Left renal pelvis (tissue), 4 donors: ENCODE data around the gene PLEKHJ1. TPM values are rescaled to one million over a fixed set of nuclear protein-coding genes. Genes with fewer than 3 reads are reported as not detected.

ENCODE experiments used
- DNase-seq, 4 donors: peaks; one replicate each; pipeline ENCODE4 v3.0.0-alpha.2; 2013; ENCODE audit warnings: low read depth in 4 of 4, low spot score in 3 of 4
- polyA plus RNA-seq, 4 donors: library from polyadenylated mRNA; unstranded; fragments of 120-200 nt; gene quantifications; one replicate each; pipeline ENCODE4 v1.2.1, GENCODE V29; 2013; ENCODE audit not compliant: insufficient read length in 4 of 4

The PLEKHJ1 gene
- polyA plus RNA-seq, 4 donors = 53.6 to 86.5 (median 56.1) TPM

DNA sequence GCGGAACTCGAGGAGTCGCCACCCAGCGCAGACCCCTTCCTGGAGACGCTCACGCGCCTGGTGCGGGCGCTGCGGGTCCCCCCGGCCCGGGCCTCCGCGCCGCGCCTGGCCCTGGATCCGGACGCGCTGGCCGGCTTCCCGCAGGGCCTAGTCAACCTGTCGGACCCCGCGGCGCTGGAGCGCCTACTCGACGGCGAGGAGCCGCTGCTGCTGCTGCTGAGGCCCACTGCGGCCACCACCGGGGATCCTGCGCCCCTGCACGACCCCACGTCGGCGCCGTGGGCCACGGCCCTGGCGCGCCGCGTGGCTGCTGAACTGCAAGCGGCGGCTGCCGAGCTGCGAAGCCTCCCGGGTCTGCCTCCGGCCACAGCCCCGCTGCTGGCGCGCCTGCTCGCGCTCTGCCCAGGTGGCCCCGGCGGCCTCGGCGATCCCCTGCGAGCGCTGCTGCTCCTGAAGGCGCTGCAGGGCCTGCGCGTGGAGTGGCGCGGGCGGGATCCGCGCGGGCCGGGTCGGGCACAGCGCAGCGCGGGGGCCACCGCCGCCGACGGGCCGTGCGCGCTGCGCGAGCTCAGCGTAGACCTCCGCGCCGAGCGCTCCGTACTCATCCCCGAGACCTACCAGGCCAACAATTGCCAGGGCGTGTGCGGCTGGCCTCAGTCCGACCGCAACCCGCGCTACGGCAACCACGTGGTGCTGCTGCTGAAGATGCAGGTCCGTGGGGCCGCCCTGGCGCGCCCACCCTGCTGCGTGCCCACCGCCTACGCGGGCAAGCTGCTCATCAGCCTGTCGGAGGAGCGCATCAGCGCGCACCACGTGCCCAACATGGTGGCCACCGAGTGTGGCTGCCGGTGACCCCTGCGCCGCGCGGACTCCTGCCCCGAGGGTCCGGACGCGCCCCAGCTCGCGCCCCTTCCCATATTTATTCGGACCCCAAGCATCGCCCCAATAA, 15.3 kb upstream of the PLEKHJ1 start:
- DNase-seq = no peak

- DNase-seq = no peak
Observed at GRCh38 chr19:2250766-2251105, 14.6 kb upstream of the PLEKHJ1 start.

DNA sequence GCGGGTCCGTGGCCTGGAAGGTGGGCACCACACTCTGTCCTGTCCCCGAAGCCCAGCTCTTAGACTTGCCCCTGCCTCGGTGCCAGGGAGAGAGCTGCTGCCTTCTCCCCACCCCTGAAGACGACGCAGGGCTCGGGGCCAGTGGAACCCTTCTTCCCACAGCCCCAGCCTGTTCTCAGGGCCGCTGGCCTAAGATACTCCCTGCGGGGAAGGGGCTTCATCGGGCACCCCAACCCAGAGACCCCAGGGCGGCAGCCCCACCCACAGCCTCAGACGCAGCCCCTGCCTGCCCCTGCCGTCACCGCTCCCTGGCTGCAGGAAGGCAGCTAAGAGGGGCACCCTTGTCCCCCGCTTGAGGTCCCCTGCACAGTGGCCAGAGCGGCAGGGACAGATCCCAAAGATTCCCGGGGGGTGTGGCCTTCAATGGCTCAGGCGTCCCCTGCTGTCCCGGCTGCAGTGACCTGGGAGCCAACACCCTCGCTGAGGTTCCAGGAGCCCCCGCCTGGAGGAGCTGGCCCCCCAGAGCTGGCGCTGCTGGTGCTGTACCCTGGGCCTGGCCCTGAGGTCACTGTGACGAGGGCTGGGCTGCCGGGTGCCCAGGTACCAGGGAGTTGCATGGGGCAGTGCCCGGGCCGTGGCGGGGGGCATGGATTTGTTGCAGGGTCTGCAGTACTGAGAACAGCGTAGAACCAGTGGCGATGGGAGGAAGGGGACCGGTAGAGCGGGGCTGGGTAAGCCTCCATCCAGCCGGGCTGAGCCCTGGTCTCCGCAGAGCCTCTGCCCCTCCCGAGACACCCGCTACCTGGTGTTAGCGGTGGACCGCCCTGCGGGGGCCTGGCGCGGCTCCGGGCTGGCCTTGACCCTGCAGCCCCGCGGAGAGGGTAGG, 14.0 kb upstream of the PLEKHJ1 start:
- no peak for DNase-seq

DNA sequence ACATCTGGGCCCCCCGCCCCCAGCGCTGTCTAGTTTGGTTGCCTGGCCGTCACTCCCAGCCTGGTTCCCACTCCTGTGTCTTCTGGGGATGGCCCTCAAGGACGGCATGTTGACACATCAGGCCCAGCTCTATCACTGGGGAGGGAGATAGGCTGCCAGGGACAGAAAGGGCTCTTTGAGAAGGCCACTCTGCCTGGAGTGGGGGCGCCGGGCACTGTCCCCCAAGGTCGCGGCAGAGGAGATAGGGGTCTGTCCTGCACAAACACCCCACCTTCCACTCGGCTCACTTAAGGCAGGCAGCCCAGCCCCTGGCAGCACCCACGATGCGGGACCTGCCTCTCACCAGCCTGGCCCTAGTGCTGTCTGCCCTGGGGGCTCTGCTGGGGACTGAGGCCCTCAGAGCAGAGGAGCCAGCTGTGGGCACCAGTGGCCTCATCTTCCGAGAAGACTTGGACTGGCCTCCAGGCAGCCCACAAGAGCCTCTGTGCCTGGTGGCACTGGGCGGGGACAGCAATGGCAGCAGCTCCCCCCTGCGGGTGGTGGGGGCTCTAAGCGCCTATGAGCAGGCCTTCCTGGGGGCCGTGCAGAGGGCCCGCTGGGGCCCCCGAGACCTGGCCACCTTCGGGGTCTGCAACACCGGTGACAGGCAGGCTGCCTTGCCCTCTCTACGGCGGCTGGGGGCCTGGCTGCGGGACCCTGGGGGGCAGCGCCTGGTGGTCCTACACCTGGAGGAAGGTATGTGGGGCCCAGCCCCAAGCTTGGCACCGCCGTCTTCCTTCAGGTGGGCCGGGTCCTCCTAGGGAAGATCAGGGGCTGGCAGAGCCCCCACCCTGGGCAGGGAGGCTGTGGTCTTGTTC, 13.1 kb upstream of the PLEKHJ1 start, which contains the start of gene AMH:
AMH (plus strand) TSS at position 314 of the 857 bp plus-strand sequence; CDS start at position 324, 10 bp downstream.
- no peak for DNase-seq

- DNase-seq = no peak
Observed at GRCh38 chr19:2248136-2249009, 12.2 kb upstream of the PLEKHJ1 start.

GRCh38 chr19:2247433-2248101, 11.4 kb upstream of the PLEKHJ1 start:
- DNase-seq = no peak

GRCh38 chr19:2246801-2247361, 10.8 kb upstream of the PLEKHJ1 start:
- no peak for DNase-seq

DNA sequence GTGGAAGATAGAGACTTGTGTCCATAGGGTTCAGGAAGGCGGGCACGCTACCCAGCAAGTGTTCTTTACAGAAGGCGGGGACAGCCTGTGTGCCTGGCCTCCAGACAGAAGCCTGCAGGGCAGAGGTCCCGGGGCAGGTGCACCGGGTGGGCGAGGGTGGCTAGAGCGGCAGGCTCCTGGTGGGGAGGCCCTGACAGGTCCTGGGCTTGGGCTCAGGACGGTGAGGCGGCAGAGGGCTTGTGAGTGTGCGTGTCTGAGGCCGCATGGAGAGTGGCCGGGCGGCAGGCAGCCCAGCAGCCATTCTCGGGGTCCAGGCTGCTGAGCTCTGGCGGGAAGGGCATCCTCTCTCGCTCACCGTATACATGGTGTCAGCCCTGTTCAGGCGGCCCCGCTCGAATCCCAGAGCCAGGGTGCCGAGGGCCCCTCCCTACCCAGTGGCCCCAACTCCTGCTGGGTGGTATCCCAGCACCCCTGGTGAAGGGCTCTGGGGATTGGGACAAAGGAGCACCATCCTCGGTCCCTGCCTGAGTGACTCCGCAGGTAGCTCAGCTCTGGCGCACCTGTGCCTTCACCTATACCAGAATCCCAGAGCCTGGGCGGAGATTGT, 10.0 kb upstream of the PLEKHJ1 start:
- no peak for DNase-seq

GRCh38 chr19:2245273-2245672, 9.1 kb upstream of the PLEKHJ1 start:
- DNase-seq = no peak

- DNase-seq = no peak
Observed at GRCh38 chr19:2244486-2244885, 8.4 kb upstream of the PLEKHJ1 start.

- DNase-seq = no peak
Observed at GRCh38 chr19:2244125-2244411, 7.9 kb upstream of the PLEKHJ1 start.

- no peak for DNase-seq
Observed at GRCh38 chr19:2243274-2244124, 7.4 kb upstream of the PLEKHJ1 start.

DNA sequence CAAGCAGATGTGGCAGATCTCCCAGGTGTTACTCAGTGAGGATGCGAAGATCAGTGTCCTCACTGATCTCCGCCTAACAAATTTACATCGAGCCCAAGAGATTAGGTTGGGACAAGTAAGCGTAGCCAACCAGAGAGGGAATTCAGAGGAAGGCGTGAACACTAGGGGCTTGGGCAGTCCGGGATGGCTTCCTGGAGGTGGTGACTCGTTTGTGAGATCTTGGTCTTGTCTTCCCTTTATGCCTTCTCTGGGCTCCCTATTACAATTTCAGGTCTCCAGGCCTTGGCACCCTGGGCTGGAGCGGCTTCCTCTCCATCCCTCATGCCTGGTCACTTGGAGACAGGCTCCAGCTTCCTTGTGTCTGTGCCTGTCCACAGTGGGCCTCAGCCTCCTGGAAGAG, 6.7 kb upstream of the PLEKHJ1 start:
- DNase-seq = no peak

- DNase-seq = no peak
Observed at GRCh38 chr19:2242092-2242537, 6.0 kb upstream of the PLEKHJ1 start.

DNA sequence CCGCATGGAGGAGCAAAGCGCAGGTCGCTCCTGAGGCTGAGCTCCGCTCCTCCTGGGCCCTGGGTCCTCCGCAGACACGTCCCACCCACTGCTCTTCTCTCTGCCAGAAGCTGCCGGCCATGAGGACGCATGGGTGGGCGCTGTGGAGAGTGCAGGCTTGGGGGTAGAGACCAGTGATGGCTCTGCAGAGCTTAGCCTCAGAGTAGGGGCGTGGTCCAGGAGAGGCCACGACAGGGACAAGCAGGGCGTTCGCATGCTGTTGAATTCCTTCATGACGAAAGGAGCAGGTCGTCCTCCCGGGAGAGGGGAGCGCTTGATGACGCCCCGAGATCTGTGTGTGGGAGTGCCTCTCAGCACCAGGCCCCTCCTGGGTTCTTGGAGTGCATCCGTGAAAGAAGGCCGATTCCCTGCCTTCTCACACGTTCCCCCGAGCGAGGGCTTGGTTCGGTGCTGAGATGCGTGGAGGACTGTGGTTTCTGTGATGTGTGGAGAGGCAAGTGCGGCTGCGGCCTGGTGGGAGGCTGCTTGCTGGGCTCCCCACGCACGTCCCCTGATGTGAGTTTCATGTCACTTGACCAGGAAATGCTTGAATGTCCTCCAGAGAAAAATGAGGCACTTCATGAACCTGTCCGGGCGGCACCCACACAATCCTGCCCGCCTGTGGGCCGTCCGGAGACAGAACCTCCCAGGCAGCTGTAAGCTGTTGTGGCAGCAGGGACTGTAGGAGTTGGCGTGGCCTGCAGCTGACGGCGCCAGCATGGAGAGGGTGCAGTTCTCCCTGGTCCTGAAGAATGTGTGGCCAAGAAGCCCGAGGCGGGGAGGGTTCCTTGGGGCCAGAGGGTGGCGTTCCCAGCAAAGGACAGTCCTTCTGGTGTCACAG, 5.0 kb upstream of the PLEKHJ1 start:
- no peak for DNase-seq
